ENCODE data around the gene PSMA5. TPM values are rescaled to one million over a fixed set of nuclear protein-coding genes. Genes with fewer than 3 reads are reported as not detected.

Gene PSMA5
- total and polyA plus RNA-seq, 2 of the 13 experiments (the other 11 are each of a cell fraction or from before 2014, with no cell fraction given) = 140 to 169 TPM

DNA sequence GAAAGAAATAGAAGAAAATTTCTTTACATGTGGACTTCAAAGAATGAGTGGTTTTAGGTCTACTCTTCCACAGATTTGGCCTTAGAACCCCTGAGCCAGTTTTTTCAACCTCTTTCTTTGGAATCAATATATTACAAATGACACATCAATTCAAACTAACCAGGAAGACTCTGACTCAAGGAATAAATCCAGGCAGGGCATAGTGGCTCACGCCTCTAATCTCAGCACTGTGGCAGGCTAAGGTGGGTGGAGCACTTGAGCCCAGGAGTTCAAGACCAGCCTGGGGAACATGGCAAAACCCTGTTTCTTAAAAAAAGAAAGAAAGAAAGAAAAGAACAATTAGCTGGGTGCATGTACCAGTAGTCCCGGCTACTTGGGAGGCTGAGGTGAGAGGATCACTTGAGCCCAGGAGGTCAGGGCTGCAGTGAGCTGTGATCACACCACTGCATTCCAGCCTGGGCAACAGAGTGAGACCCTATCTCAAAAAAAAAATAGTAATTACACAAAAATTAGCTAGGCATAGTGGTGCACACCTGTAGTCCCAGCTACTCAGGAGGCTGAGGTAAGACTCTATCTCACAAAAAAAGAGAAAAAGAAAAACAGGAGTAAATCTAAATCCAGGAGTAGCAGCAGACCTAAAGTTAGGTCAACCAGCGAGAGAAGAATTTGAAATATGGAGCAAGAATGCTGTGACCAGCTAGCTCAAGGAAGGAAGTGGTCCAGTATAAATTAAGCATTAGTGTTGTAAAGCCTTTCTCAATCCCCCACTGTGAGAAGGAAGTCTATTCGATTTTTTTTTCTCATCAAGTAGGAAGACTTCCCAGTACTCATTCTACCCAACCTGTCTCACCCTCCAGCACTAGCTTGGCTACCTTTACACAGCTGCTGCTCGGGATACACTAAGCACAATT is 30.4 kb downstream of the PSMA5 start:
- peak overlapping the region; percentile 25 for H3K27ac ChIP-seq (ENCODE audit: extremely low read length, insufficient read depth, low read length)
- CTCF ChIA-PET (ENCODE audit: low intra/inter-chr PET ratio, low total read pairs) = no interaction called here
- intact Hi-C loops (cut with micrococcal nuclease; ENCODE audit: unreplicated experiment) (loop anchor here (5.0 to 10.0 kb wide), 2 partner anchors 44 to 301 kb away; partner anchors contain the start of gene TMEM167B), in situ Hi-C loops (cut with HindIII; ENCODE audit: extremely low pct_ligation_motif_present, low pct_unique_long_range_greater_than_20kb) (no loop called here)
- DNase-seq (ENCODE audit: low spot score) (no peak), ATAC-seq (no peak), FAIRE-seq (no peak)
- no peak overlapping the region for H2AFZ ChIP-seq (ENCODE audit: low read length)
- peaks cover 0 to 9% of the 10 kb centered on the region in 2 experiments; a peak in 2 of 5 replicates for H3K36me3 ChIP-seq (replicated peaks in 1 of 2; ENCODE audit: control insufficient read depth in 1 of 2, insufficient read depth in 2 of 2, low read length in 2 of 2)
- peaks cover 54% of the 10 kb centered on the region for H3K79me2 ChIP-seq (ENCODE audit: insufficient read depth, low read length)
- no peaks in the 10 kb centered on the region for H3K9me3 ChIP-seq (ENCODE audit: low read length)
- peaks cover 67% of the 10 kb centered on the region for H3K4me1 ChIP-seq (ENCODE audit: insufficient read depth, low read length)
- peak overlapping the region; percentile 75 for H3K9ac ChIP-seq (ENCODE audit: insufficient read depth, low read depth, low read length)
- peak overlapping the region; percentile 70 to 94 (median 75) for H3K4me3 ChIP-seq (replicated peaks in 1 of 3; ENCODE audit: insufficient read depth in 1 of 3, low read depth in 2 of 3, low read length in 3 of 3)
- POLR2A ChIA-PET = interaction anchor here (1.0 to 1.6 kb wide), 2 partner anchors 96 to 113 kb away, joined by 3 to 6 read pairs; partner anchors contain the start of gene PSRC1
- peak overlapping the region; percentile 81 for H3K4me2 ChIP-seq (ENCODE audit: low read depth, low read length)
- 45% methylated on average over 5 of the region's 5 CpGs for WGBS (ENCODE audit: low lambda C conversion rate)
- H4K20me1 ChIP-seq (ENCODE audit: insufficient read depth, low read length) = no peaks in the 10 kb centered on the region
- H3K27me3 ChIP-seq (ENCODE audit: control insufficient read depth in 1 of 2, insufficient read depth in 2 of 2, low read length in 2 of 2) = no peaks in the 10 kb centered on the region; a peak in 1 of 5 replicates
- no TSS peak for BruUV-seq (replicated peaks)
- TF ChIP-seq FOXP1 (IDR thresholded peaks at IDR 0.05) (no peak), FOXP1 (CRISPR knock-in tag; IDR thresholded peaks at IDR 0.05) (no peak), ZNF318 (CRISPR knock-in tag; IDR thresholded peaks at IDR 0.05) (no peak), TEAD2 (CRISPR knock-in tag; IDR thresholded peaks at IDR 0.05) (no peak), CCDC6 (CRISPR knock-in tag; IDR thresholded peaks at IDR 0.05) (no peak), TEAD3 (CRISPR knock-in tag; optimal IDR thresholded peaks at IDR 0.05; ENCODE audit: borderline replicate concordance) (no peak), MED13 (CRISPR knock-in tag; IDR thresholded peaks at IDR 0.05) (no peak), ZNF121 (CRISPR knock-in tag; IDR thresholded peaks at IDR 0.05) (peak; percentile 96), IRF1 (CRISPR knock-in tag; IDR thresholded peaks at IDR 0.05; ENCODE audit: low read depth) (no peak), HIVEP1 (CRISPR knock-in tag; IDR thresholded peaks at IDR 0.05) (no peak), ZNF709 (CRISPR knock-in tag; IDR thresholded peaks at IDR 0.05) (no peak), ZNF660 (CRISPR knock-in tag; IDR thresholded peaks at IDR 0.05; ENCODE audit: borderline replicate concordance, low read depth) (no peak), KDM1A (CRISPR knock-in tag; IDR thresholded peaks at IDR 0.05) (0 out of 2 replicates have a peak, but pooled peaks have one; percentile 46), ZNF792 (CRISPR knock-in tag; IDR thresholded peaks at IDR 0.05) (no peak), ZSCAN25 (CRISPR knock-in tag; IDR thresholded peaks at IDR 0.05) (no peak), ZNF816 (CRISPR knock-in tag; IDR thresholded peaks at IDR 0.05; ENCODE audit: borderline replicate concordance) (no peak)
